ENCODE results near the gene TRIM59.

DNA sequence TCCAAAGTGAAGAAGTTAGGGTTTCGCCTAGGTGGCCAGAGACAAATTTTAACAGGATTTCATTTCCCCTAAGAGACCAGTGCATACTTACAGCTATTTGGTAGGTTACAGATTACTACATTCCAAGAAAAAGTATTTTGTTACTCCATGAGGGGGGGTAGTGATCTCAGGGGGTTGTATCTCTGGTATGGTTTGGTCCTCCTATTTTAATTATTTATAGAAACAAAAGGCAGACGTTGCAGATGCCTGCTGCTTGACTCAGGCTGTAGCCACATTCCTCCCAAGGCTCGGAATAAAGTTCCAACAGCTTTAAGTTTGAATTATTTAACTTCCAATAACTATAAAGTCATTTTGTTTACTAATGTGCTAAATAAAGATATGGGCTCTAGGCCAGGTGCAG is 1.3 kb upstream of the TRIM59 start:
- TF ChIP-seq, protein P1, sequence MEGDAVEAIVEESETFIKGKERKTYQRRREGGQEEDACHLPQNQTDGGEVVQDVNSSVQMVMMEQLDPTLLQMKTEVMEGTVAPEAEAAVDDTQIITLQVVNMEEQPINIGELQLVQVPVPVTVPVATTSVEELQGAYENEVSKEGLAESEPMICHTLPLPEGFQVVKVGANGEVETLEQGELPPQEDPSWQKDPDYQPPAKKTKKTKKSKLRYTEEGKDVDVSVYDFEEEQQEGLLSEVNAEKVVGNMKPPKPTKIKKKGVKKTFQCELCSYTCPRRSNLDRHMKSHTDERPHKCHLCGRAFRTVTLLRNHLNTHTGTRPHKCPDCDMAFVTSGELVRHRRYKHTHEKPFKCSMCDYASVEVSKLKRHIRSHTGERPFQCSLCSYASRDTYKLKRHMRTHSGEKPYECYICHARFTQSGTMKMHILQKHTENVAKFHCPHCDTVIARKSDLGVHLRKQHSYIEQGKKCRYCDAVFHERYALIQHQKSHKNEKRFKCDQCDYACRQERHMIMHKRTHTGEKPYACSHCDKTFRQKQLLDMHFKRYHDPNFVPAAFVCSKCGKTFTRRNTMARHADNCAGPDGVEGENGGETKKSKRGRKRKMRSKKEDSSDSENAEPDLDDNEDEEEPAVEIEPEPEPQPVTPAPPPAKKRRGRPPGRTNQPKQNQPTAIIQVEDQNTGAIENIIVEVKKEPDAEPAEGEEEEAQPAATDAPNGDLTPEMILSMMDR (IDR thresholded peaks at IDR 0.05), result no peak
- no peak for TF ChIP-seq POLR2A (IDR thresholded peaks at IDR 0.05)
